Endothelial cell of umbilical vein (primary cell): Measurements from ENCODE around the gene NFIA. TPM values are rescaled to one million over a fixed set of nuclear protein-coding genes. Genes with fewer than 3 reads are reported as not detected.

Experiments
- BruUV-seq: library from RNA; stranded (reverse); fragments of 400-500 nt; replicated peaks from 2 replicates; lab custom pipeline; 2021; lab: Mats Ljungman, UMichigan
- CTCF ChIA-PET: fragments of 300-600, 350-600 bp; sonication (Branson Sonifier 250); formaldehyde crosslinking; loops from one replicate; lab custom pipeline; 2021; ENCODE audit warnings: antibody characterized with exemption, inconsistent platforms; lab: Charles Lee
- POLR2A ChIA-PET: fragments of 300-600, 350-600 bp; sonication (Branson Sonifier 250); formaldehyde crosslinking; loops from one replicate; lab custom pipeline; 2021; ENCODE audit warnings: antibody characterized with exemption, inconsistent platforms; lab: Charles Lee
- DNase-seq: peaks from one replicate; pipeline ENCODE4 v3.0.0-alpha.2; 2011; ENCODE audit warnings: low read depth, low spot score
- FAIRE-seq: peaks from 2 replicates; lab custom pipeline; 2011; peaks lifted over from hg19 to GRCh38; lab: Jason Lieb, UNC
- H2AFZ ChIP-seq: 2 replicates; pipeline ENCODE4 v1.6.0; 2012; ENCODE audit warnings: low read depth, low read length, control low read depth, inconsistent platforms
- H3K27ac ChIP-seq: 2 replicates; pipeline ENCODE4 v1.5.1; 2011; ENCODE audit warnings: low read depth, mild to moderate bottlenecking, control low read depth, low read length, moderate library complexity; ENCODE audit not compliant: insufficient read depth
- H3K27me3 ChIP-seq, 2 experiments: 2 replicates each; pipeline versions ENCODE4 v1.6.0 to v1.6.1; 2011; ENCODE audit warnings: low read length in 2 of 2, mixed read lengths in 1 of 2; ENCODE audit not compliant: control insufficient read depth in 2 of 2, insufficient read depth in 2 of 2
- H3K36me3 ChIP-seq, 2 experiments: 2 replicates in 1 of 2; 3 replicates in 1 of 2; pipeline ENCODE4 v1.5.1; 2011; ENCODE audit warnings: low read length in 2 of 2, mild to moderate bottlenecking in 1 of 2, moderate library complexity in 1 of 2; ENCODE audit not compliant: control insufficient read depth in 2 of 2, insufficient read depth in 2 of 2; ENCODE audit errors: extremely low read depth in 1 of 2
- H3K4me1 ChIP-seq: 3 replicates; pipeline ENCODE4 v1.5.1; 2011; ENCODE audit warnings: mild to moderate bottlenecking, low read length; ENCODE audit not compliant: control insufficient read depth, insufficient read depth; ENCODE audit errors: extremely low read depth
- H3K4me2 ChIP-seq: 2 replicates; pipeline ENCODE4 v1.6.1; 2011; ENCODE audit warnings: low read length, control low read depth, mixed read lengths; ENCODE audit not compliant: insufficient read depth
- H3K4me3 ChIP-seq, 3 experiments: fragments of 200-600 bp in 1 of 3; sonication (generic), shearing (Covaris generic) in 1 of 3; replicated peaks in 1 of 3; 2 replicates each; pipeline ENCODE4 v1.5.1; 2011 to 2016; ENCODE audit warnings: control low read depth in 3 of 3, low read length in 3 of 3, mild to moderate bottlenecking in 2 of 3, inconsistent platforms in 1 of 3, low read depth in 1 of 3, moderate library complexity in 1 of 3; ENCODE audit not compliant: insufficient read depth in 1 of 3
- H3K79me2 ChIP-seq: 2 replicates; pipeline ENCODE4 v1.6.0; 2012; ENCODE audit warnings: low read length, inconsistent platforms; ENCODE audit not compliant: control insufficient read depth, insufficient read depth
- H3K9ac ChIP-seq: replicated peaks from 2 replicates; pipeline ENCODE3; 2011; ENCODE audit warnings: low read length, control low read depth; ENCODE audit not compliant: insufficient read depth; ENCODE audit errors: extremely low read depth
- H3K9me1 ChIP-seq: replicated peaks from 3 replicates; pipeline ENCODE4 v1.6.0; 2011; ENCODE audit warnings: mild to moderate bottlenecking, low read length; ENCODE audit not compliant: control insufficient read depth, insufficient read depth; ENCODE audit errors: extremely low read depth
- H3K9me3 ChIP-seq: replicated peaks from 2 replicates; pipeline ENCODE4 v1.5.1; 2012; ENCODE audit warnings: low read length, inconsistent platforms; ENCODE audit not compliant: control insufficient read depth, insufficient read depth
- H4K20me1 ChIP-seq: replicated peaks from 2 replicates; pipeline ENCODE3; 2011; ENCODE audit warnings: mild to moderate bottlenecking, low read length; ENCODE audit not compliant: control insufficient read depth, insufficient read depth; ENCODE audit errors: extremely low read depth
- EZH2 ChIP-seq: IDR thresholded peaks from 2 replicates; pipeline ENCODE4 v1.6.1; 2012; ENCODE audit warnings: borderline replicate concordance, low read depth, mild to moderate bottlenecking, moderate library complexity, low read length, inconsistent platforms; ENCODE audit not compliant: severe bottlenecking
- FOS ChIP-seq: IDR thresholded peaks from 2 replicates; pipeline ENCODE4 v1.6.1; 2011; ENCODE audit warnings: mild to moderate bottlenecking, low read length, moderate library complexity, borderline replicate concordance; ENCODE audit not compliant: insufficient read depth
- GATA2 ChIP-seq: IDR thresholded peaks from 2 replicates; pipeline ENCODE4 v1.7.0; 2011; ENCODE audit warnings: low read depth, mild to moderate bottlenecking, moderate library complexity, mixed read lengths, low read length; ENCODE audit not compliant: insufficient read length, insufficient read depth
- JUN ChIP-seq: IDR thresholded peaks from 2 replicates; pipeline ENCODE4 v1.6.1; 2011; ENCODE audit warnings: borderline replicate concordance, low read depth; ENCODE audit not compliant: insufficient read length, insufficient read depth
- MAX ChIP-seq: IDR thresholded peaks from 2 replicates; pipeline ENCODE4 v1.6.1; 2011; ENCODE audit not compliant: insufficient read depth, insufficient read length
- MYC ChIP-seq: IDR thresholded peaks from one replicate; pipeline ENCODE4 v1.6.1; 2011; ENCODE audit warnings: mild to moderate bottlenecking, low read depth, low read length
- POLR2A ChIP-seq: IDR thresholded peaks from 2 replicates; pipeline ENCODE4 v1.6.1; 2012; ENCODE audit warnings: low read depth, mild to moderate bottlenecking, control low read depth, low read length
- POLR2AphosphoS5 ChIP-seq: IDR thresholded peaks from 2 replicates; pipeline ENCODE4 v1.6.1; 2012; ENCODE audit warnings: low read depth, mild to moderate bottlenecking, control low read depth, low read length, moderate library complexity; ENCODE audit not compliant: insufficient read depth
- dilution Hi-C: fragments of 300-500 bp; cut with MboI; formaldehyde crosslinking; loops from one replicate; pipeline ENCODE4 v1.15.0; 2019; ENCODE audit warnings: low sequenced_read_pairs; ENCODE audit not compliant: extremely low pct_ligation_motif_present
- intact Hi-C: fragments of 100-400 bp; cut with micrococcal nuclease; formaldehyde crosslinking; loops from one replicate; pipeline ENCODE4 v1.10.0; 2022
- polyA plus RNA-seq, 4 experiments: library from polyadenylated mRNA; depleted of rRNA in 3 of 4; stranded (reverse) in 3 of 4; unstranded in 1 of 4; fragments of >200 nt; gene quantifications; 2 replicates each; pipeline versions ENCODE4 v1.2.1 to v1.2.3, GENCODE V29; 2011 to 2012; ENCODE audit warnings: missing spikeins in 1 of 4
- total RNA-seq: library from RNA; stranded (reverse); gene quantifications from 2 replicates; pipeline ENCODE4 v1.2.3, GENCODE V29; 2021
- TF ChIP-seq, protein P1 (sequence below), 2 donors: IDR thresholded peaks; 1 replicate in 1 of 2; 2 replicates in 1 of 2; pipeline ENCODE4 v1.5.1; 2011; ENCODE audit warnings: low read length in 2 of 2, mild to moderate bottlenecking in 2 of 2, moderate library complexity in 2 of 2, control low read depth in 1 of 2, inconsistent platforms in 1 of 2, low read depth in 1 of 2; ENCODE audit not compliant: insufficient read depth in 1 of 2; ENCODE audit errors: extremely low read depth in 1 of 2

Gene NFIA
- total and polyA plus RNA-seq, 2 donors (not counting 3 experiments of a cell fraction or from before 2014, with no cell fraction given): 25.5 to 47.0 TPM

DNA sequence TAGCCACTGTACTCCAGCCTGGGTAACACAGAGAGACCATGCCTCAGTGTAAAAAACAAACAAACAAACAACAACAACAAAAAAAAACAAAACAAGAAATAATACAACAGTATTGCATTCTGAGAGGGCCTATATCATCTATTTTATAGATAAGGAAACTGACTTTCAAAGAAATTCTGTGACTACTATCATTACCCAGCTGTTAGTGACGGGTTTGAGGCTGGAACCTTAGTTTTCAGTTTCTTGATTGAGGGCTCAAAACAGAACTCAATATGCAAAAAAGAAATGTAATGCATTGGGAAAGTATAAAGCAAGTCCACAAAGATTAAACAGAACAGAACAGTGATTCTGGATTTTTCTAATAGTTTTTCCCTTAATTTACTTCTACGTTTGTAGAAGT, 149.4 kb downstream of the NFIA start:
- H3K4me3 ChIP-seq: no peak overlapping the region
- POLR2A ChIA-PET: no interaction called here
- H3K9me1 ChIP-seq: no peaks in the 10 kb centered on the region
- no peak overlapping the region for H2AFZ ChIP-seq
- TF ChIP-seq FOS (no peak), MYC (no peak), MAX (no peak), JUN (no peak), EZH2 (no peak), POLR2AphosphoS5 (no peak), POLR2A (no peak), GATA2 (no peak)
- TF ChIP-seq, protein P1, sequence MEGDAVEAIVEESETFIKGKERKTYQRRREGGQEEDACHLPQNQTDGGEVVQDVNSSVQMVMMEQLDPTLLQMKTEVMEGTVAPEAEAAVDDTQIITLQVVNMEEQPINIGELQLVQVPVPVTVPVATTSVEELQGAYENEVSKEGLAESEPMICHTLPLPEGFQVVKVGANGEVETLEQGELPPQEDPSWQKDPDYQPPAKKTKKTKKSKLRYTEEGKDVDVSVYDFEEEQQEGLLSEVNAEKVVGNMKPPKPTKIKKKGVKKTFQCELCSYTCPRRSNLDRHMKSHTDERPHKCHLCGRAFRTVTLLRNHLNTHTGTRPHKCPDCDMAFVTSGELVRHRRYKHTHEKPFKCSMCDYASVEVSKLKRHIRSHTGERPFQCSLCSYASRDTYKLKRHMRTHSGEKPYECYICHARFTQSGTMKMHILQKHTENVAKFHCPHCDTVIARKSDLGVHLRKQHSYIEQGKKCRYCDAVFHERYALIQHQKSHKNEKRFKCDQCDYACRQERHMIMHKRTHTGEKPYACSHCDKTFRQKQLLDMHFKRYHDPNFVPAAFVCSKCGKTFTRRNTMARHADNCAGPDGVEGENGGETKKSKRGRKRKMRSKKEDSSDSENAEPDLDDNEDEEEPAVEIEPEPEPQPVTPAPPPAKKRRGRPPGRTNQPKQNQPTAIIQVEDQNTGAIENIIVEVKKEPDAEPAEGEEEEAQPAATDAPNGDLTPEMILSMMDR (IDR thresholded peaks at IDR 0.05; ENCODE audit: extremely low read depth in 1 of 2, insufficient read depth in 1 of 2, low read depth in 1 of 2, low read length in 2 of 2): no peak
- no peak overlapping the region for H3K9ac ChIP-seq
- no peak overlapping the region for H3K4me2 ChIP-seq
- no peaks in the 10 kb centered on the region for H3K9me3 ChIP-seq
- intact Hi-C loops: no loop called here
- FAIRE-seq: no peak
- H3K27me3 ChIP-seq: no peaks in the 10 kb centered on the region
- H4K20me1 ChIP-seq: no peaks in the 10 kb centered on the region
- no peaks in the 10 kb centered on the region for H3K4me1 ChIP-seq
- H3K36me3 ChIP-seq: no peaks in the 10 kb centered on the region
- no peak overlapping the region for H3K27ac ChIP-seq
- BruUV-seq: no TSS peak
- H3K79me2 ChIP-seq: no peaks in the 10 kb centered on the region
- no peak for DNase-seq
- dilution Hi-C loops: no loop called here
- CTCF ChIA-PET: no interaction called here
